ENCODE measurements around the gene CDC42BPG.
"Not testable (repeated sequence)": the region's sequence is repeated elsewhere in the genome, so short reads cannot be mapped to it uniquely, and the experiment has no call there.

Gene CDC42BPG

GRCh38 chr11:64823568-64824119, 20.8 kb downstream of the CDC42BPG start:
- no peaks in the 10 kb centered on the region; a peak in 1 of 3 replicates for H3K36me3 ChIP-seq (ENCODE audit: control insufficient read depth in 2 of 2, insufficient read depth in 1 of 2, low read length in 2 of 2)
- H3K9me3 ChIP-seq (ENCODE audit: control insufficient read depth, insufficient read depth, low read depth, low read length), result no peaks in the 10 kb centered on the region
- POLR2A ChIA-PET, result no interaction called here
- CTCF ChIA-PET, result no interaction called here
- H3K4me1 ChIP-seq (ENCODE audit: control insufficient read depth, insufficient read depth, low read length), result no peaks in the 10 kb centered on the region
- TF ChIP-seq ZNF366 (tag by site-specific recombination; conservative IDR thresholded peaks at IDR 0.05) (peak; percentile 61), KLF1 (tag by site-specific recombination; IDR thresholded peaks at IDR 0.05) (no peak), PRDM1 (tag by site-specific recombination; IDR thresholded peaks at IDR 0.05) (0 out of 2 replicates have a peak, but pooled peaks have one; percentile 24), EGR2 (tag by site-specific recombination; IDR thresholded peaks at IDR 0.05; ENCODE audit: low read depth) (peak; percentile 73; the same call in 1 of the 2 replicates)
- H3K4me3 ChIP-seq (ENCODE audit: low read depth, low read length), result no peak overlapping the region
- no peak overlapping the region for H3K27ac ChIP-seq (ENCODE audit: extremely low read depth, low read depth, low read length)

- no peaks in the 10 kb centered on the region for H3K9me3 ChIP-seq (ENCODE audit: control insufficient read depth, insufficient read depth, low read depth, low read length)
- no peak overlapping the region for H3K27ac ChIP-seq (ENCODE audit: extremely low read depth, low read depth, low read length)
- H3K4me3 ChIP-seq (ENCODE audit: low read depth, low read length), result no peak overlapping the region
- POLR2A ChIA-PET, result interaction anchor here (0.7 kb wide), 1 partner anchor 11 kb away, joined by 4 read pairs; no protein-coding TSS in a partner anchor
- no peaks in the 10 kb centered on the region for H3K36me3 ChIP-seq (ENCODE audit: control insufficient read depth in 2 of 2, insufficient read depth in 1 of 2, low read length in 2 of 2)
- no peak for TF ChIP-seq ZFP3 (tag by site-specific recombination; IDR thresholded peaks at IDR 0.05; ENCODE audit: low read depth)
- TF ChIP-seq ZSCAN23 (tag by site-specific recombination; IDR thresholded peaks at IDR 0.05), result no peak
- TF ChIP-seq ZNF391 (tag by site-specific recombination; IDR thresholded peaks at IDR 0.05; ENCODE audit: borderline replicate concordance, low read depth), result no peak
- CTCF ChIA-PET, result interaction anchor here (0.7 kb wide), 1 partner anchor 8 kb away, joined by 4 read pairs; no protein-coding TSS in a partner anchor
- H3K4me1 ChIP-seq (ENCODE audit: control insufficient read depth, insufficient read depth, low read length), result no peaks in the 10 kb centered on the region
These were observed 27.0 kb downstream of the CDC42BPG start for GRCh38 chr11:64817476-64817875.

DNA sequence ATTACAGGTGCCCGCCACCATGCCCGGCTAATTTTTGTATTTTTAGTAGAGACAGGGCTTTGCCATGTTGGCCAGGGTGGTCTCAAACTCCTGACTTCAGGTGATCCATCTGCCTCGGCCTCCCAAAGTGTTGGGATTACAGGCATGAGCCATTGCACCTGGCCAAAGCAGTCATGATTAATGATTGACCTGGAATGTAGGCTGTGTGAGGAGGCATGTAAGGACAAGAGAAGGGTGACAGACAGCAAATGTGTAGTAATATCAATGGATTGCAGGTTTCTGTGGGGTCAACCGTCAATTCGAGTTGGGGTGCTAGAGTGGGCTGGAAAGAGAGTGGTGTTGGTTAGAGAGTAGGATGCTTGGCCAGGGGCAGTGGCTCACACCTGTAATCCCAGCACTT, 29.0 kb downstream of the CDC42BPG start:
- POLR2A ChIA-PET, result interaction anchor here (1.2 kb wide), 1 partner anchor 37 kb away, joined by 5 read pairs; the partner anchor contains the start of gene SF1
- not testable (repeated sequence) for H3K9me3 ChIP-seq (ENCODE audit: control insufficient read depth, insufficient read depth, low read depth, low read length); H3K36me3 ChIP-seq (ENCODE audit: control insufficient read depth in 2 of 2, insufficient read depth in 1 of 2, low read length in 2 of 2); H3K27ac ChIP-seq (ENCODE audit: extremely low read depth, low read depth, low read length); H3K4me3 ChIP-seq (ENCODE audit: low read depth, low read length); H3K4me1 ChIP-seq (ENCODE audit: control insufficient read depth, insufficient read depth, low read length)
- CTCF ChIA-PET, result interaction anchor here (0.6 to 0.9 kb wide), 2 partner anchors 77 to 303 kb away, joined by 3 read pairs; no protein-coding TSS in a partner anchor

DNA sequence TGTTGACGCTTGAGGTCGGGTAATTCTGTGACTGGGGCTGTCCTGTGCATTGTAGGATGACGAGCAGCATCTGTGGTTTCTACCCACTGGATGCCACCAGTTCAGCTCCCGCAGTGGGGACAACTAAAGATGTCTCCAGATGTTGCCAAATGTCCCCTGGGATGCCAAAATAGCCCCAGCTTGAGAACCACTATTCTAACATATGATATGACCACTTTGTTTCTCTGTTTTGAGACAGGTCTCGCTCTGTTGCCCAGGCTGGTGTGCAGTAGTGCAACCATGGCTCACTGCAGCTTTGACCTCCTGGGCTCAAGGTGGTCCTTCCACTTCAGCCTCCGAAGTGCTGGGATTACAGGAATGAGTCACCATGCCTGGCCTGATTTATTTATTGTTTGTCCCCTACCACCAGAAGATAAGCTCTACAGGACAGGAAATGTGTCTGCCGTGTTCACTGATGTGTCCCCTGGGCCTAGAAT, 29.7 kb downstream of the CDC42BPG start:
- CTCF ChIA-PET, result no interaction called here
- H3K9me3 ChIP-seq (ENCODE audit: control insufficient read depth, insufficient read depth, low read depth, low read length), result no peaks in the 10 kb centered on the region
- POLR2A ChIA-PET, result no interaction called here
- H3K27ac ChIP-seq (ENCODE audit: extremely low read depth, low read depth, low read length), result no peak overlapping the region
- no peak overlapping the region for H3K4me3 ChIP-seq (ENCODE audit: low read depth, low read length)
- H3K4me1 ChIP-seq (ENCODE audit: control insufficient read depth, insufficient read depth, low read length), result no peaks in the 10 kb centered on the region
- TF ChIP-seq ZNF223 (tag by site-specific recombination; IDR thresholded peaks at IDR 0.05) (no peak), GLIS1 (tag by site-specific recombination; IDR thresholded peaks at IDR 0.05) (peak; percentile 35; the same call in 1 of the 2 replicates), PRDM6 (tag by site-specific recombination; IDR thresholded peaks at IDR 0.05) (no peak), ZXDB (tag by site-specific recombination; IDR thresholded peaks at IDR 0.05) (no peak)
- H3K36me3 ChIP-seq (ENCODE audit: control insufficient read depth in 2 of 2, insufficient read depth in 1 of 2, low read length in 2 of 2), result no peaks in the 10 kb centered on the region

GRCh38 chr11:64813826-64814225, 30.6 kb downstream of the CDC42BPG start:
- no peak overlapping the region for H3K27ac ChIP-seq (ENCODE audit: extremely low read depth, low read depth, low read length)
- TF ChIP-seq ZNF133 (tag by site-specific recombination; IDR thresholded peaks at IDR 0.05) (no peak), ZNF426 (tag by site-specific recombination; IDR thresholded peaks at IDR 0.05) (no peak), RBAK (tag by site-specific recombination; IDR thresholded peaks at IDR 0.05) (no peak), ZNF529 (tag by site-specific recombination; IDR thresholded peaks at IDR 0.05; ENCODE audit: insufficient replicate concordance) (no peak)
- TF ChIP-seq, protein P1, sequence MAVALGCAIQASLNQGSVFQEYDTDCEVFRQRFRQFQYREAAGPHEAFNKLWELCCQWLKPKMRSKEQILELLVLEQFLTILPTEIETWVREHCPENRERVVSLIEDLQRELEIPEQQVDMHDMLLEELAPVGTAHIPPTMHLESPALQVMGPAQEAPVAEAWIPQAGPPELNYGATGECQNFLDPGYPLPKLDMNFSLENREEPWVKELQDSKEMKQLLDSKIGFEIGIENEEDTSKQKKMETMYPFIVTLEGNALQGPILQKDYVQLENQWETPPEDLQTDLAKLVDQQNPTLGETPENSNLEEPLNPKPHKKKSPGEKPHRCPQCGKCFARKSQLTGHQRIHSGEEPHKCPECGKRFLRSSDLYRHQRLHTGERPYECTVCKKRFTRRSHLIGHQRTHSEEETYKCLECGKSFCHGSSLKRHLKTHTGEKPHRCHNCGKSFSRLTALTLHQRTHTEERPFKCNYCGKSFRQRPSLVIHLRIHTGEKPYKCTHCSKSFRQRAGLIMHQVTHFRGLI (tag by site-specific recombination; IDR thresholded peaks at IDR 0.05), result no peak
- TF ChIP-seq, protein P2, sequence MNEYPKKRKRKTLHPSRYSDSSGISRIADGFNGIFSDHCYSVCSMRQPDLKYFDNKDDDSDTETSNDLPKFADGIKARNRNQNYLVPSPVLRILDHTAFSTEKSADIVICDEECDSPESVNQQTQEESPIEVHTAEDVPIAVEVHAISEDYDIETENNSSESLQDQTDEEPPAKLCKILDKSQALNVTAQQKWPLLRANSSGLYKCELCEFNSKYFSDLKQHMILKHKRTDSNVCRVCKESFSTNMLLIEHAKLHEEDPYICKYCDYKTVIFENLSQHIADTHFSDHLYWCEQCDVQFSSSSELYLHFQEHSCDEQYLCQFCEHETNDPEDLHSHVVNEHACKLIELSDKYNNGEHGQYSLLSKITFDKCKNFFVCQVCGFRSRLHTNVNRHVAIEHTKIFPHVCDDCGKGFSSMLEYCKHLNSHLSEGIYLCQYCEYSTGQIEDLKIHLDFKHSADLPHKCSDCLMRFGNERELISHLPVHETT (tag by site-specific recombination; IDR thresholded peaks at IDR 0.05), result no peak
- TF ChIP-seq, protein P3, sequence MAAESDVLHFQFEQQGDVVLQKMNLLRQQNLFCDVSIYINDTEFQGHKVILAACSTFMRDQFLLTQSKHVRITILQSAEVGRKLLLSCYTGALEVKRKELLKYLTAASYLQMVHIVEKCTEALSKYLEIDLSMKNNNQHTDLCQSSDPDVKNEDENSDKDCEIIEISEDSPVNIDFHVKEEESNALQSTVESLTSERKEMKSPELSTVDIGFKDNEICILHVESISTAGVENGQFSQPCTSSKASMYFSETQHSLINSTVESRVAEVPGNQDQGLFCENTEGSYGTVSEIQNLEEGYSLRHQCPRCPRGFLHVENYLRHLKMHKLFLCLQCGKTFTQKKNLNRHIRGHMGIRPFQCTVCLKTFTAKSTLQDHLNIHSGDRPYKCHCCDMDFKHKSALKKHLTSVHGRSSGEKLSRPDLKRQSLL (tag by site-specific recombination; IDR thresholded peaks at IDR 0.05), result no peak

More at GRCh38 chr11:64813826-64814225, 30.6 kb downstream of the CDC42BPG start:
- CTCF ChIA-PET, result interaction anchor here (0.6 kb wide), 1 partner anchor 12 kb away, joined by 6 read pairs; no protein-coding TSS in a partner anchor
- no peaks in the 10 kb centered on the region for H3K9me3 ChIP-seq (ENCODE audit: control insufficient read depth, insufficient read depth, low read depth, low read length)
- peaks cover 0 to 4% of the 10 kb centered on the region in 2 experiments; a peak in 2 of 3 replicates for H3K36me3 ChIP-seq (ENCODE audit: control insufficient read depth in 2 of 2, insufficient read depth in 1 of 2, low read length in 2 of 2)
- POLR2A ChIA-PET, result interaction anchor here (1.0 kb wide), 1 partner anchor 10 kb away, joined by 3 read pairs; the partner anchor contains the start of gene MAP4K2
- no peaks in the 10 kb centered on the region for H3K4me1 ChIP-seq (ENCODE audit: control insufficient read depth, insufficient read depth, low read length)
- no peak overlapping the region for H3K4me3 ChIP-seq (ENCODE audit: low read depth, low read length)

Measured in HEK293 (cell line).